ENCODE measurements around the gene MARCKSL1. TPM values are rescaled to one million over a fixed set of nuclear protein-coding genes. Genes with fewer than 3 reads are reported as not detected.
A peak's percentile ranks its signal among the peaks of the same experiment; 100 is the strongest.
"Not testable (repeated sequence)": the region's sequence is repeated elsewhere in the genome, so short reads cannot be mapped to it uniquely, and the experiment has no call there.

Gene MARCKSL1
- total RNA-seq, 3 donors from 2014 or later: 25.3 to 33.5 (median 27.8) TPM

DNA sequence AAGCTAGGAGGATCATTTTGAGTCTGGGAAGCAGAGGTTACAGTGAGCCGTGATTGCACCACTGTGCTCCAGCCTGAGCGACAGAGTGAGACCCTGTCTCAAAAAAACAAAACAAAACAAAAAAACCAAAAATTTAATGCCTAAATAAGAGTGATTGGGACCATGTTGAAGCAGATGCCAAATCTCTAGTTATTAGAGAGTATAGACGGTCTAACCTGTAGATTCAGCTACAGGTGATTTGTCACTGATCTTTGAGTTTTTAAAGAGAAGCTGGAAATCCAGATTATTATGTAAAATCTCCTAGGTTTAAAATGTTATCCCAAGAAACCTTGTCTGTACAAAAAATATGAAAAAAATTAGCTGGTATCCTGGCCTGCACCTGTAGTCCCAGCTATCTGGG, 32.7 kb downstream of the MARCKSL1 start:
- DNase-seq (no peak), ATAC-seq (no peak)
- peaks cover 3% of the 10 kb centered on the region for H3K9me3 Mint-ChIP-seq
- no peak overlapping the region for H3K4me3 Mint-ChIP-seq
- no peaks in the 10 kb centered on the region for H3K27me3 Mint-ChIP-seq (ENCODE audit: low read depth)
- peaks cover 34% of the 10 kb centered on the region for H3K36me3 Mint-ChIP-seq (ENCODE audit: insufficient read depth)
- H3K4me1 Mint-ChIP-seq (ENCODE audit: low read depth): peaks cover 50% of the 10 kb centered on the region

DNA sequence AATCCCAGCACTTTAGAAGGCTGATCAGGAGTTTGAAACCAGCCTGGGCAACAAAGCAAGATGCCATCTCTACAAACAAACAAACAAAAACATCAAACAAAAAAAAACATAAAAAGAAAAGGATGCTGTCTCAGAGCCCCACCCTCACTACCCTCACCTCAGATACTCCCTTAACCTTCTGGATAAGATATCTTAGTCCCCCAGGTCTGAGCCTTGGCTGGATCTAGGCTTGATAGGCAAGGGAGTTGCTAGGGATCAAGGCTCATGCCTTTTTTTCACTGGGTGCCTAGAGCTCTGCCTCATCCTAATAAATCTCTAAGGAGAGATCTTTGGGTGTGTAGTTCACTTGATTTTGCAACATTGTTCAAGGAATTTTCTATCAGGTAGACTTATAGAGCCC, 36.7 kb downstream of the MARCKSL1 start:
- no peak for DNase-seq
- H3K4me3 Mint-ChIP-seq: no peak overlapping the region
- no peaks in the 10 kb centered on the region for H3K27me3 Mint-ChIP-seq (ENCODE audit: low read depth)
- ATAC-seq: no peak
- no peaks in the 10 kb centered on the region for H3K9me3 Mint-ChIP-seq
- H3K4me1 Mint-ChIP-seq (ENCODE audit: low read depth): peaks cover 60% of the 10 kb centered on the region
- peaks cover 30% of the 10 kb centered on the region for H3K36me3 Mint-ChIP-seq (ENCODE audit: insufficient read depth)

DNA sequence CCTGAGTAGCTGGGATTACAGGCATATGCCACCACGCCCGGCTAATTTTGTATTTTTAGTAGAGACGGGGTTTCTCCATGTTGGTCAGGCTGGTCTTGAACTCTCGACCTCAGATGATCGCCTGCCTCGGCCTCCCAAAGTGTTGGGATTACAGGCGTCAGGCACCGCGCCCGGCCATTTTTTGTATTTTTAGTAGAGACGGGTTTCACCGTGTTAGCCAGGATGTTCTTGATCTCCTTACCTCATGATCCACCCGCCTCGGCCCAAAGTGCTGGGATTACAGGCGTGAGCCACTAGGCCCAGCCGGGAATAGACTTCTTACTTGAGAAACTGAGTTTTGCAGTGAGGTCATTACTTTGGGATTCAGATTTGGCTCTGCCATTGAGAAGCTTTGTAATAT, 37.8 kb downstream of the MARCKSL1 start:
- not testable (repeated sequence) for H3K27me3 Mint-ChIP-seq (ENCODE audit: low read depth); ATAC-seq; DNase-seq; H3K4me3 Mint-ChIP-seq; H3K9me3 Mint-ChIP-seq
- Mint-ChIP-seq H3K4me1 (ENCODE audit: low read depth) (peaks cover 63% of the 10 kb centered on the region), H3K36me3 (ENCODE audit: insufficient read depth) (peaks cover 23% of the 10 kb centered on the region)

DNA sequence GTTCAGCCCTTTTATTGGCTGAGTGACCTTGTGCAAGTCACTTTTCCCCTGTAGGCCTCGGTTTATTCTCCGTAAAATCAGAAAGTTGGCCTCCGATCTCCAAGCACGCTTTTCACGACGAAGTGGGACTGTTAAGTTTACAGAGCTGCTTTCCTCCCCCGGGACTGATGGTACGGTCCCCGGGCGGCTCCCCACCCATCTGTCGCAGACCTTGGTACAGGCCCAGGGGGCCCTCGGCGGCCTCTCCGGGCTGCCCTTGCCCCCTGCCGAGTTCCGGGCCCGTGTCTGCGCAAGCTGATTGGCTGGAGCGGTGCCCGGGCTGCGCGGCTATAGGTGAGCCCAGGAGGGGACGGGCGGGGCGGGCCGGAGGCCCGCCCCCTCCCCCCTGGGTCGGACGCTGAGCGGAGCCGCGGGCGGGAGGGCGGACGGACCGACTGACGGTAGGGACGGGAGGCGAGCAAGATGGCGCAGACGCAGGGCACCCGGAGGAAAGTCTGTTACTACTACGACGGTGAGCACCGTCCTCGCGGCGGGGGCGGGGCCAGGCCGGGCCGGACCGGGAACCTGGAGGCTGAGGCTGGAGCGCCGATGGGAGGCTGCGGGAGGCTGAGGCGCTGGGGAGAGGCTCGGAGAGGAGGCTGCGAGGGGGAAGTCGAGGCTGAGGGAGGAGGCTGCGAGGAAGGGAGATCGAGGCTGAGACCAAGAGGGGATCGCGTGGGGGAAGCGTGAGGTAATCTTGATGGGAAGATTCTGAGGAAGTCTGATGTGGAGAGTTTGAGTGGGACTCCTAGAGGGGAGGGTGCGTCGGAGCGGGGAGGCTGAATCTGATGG, 44.1 kb downstream of the MARCKSL1 start, which contains the start of gene HDAC1:
Gene HDAC1 (plus strand): TSS at position 376 of the 831 bp plus-strand sequence. CDS start 87 bp downstream, at position 463.
- DNase-seq (peak; percentile 95), ATAC-seq (peak; percentile 98)
- Mint-ChIP-seq H3K27me3 (ENCODE audit: low read depth) (no peaks in the 10 kb centered on the region), H3K4me3 (peak within 1 kb of the TSS; percentile 96), H3K9me3 (no peaks in the 10 kb centered on the region), H3K36me3 (ENCODE audit: insufficient read depth) (peaks cover 13% of the 10 kb centered on the region), H3K4me1 (ENCODE audit: low read depth) (peaks cover 49% of the 10 kb centered on the region)

DNA sequence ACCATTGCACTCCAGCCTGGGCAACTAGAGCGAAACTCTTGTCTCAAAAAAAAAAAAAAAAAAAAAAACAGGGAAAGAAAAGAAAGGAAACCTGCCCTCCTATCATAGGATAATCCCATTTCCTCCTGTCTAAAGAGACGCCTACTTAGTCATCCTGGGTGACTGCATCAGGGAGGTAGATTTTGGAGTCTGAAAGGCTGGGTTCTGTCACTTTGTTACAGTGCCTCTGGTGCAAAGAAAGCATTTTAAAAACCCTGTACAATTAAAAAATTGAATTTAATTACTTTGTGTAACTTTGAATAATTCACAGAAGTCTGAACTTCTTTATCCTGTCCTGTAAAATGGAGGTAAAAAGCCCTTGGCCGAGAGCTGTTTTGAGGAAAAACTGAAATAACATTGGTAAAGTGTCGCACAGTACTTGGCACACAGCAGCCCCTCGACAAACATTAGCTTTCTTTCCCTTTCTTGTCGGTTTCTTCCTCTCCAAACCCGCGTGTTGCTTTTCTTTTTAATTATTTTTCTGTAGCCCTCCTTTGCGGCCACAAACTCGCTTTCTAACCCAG, 44.8 kb downstream of the MARCKSL1 start:
- Mint-ChIP-seq H3K4me3 (peak overlapping the region; percentile 96), H3K27me3 (ENCODE audit: low read depth) (no peaks in the 10 kb centered on the region), H3K4me1 (ENCODE audit: low read depth) (peaks cover 42% of the 10 kb centered on the region), H3K36me3 (ENCODE audit: insufficient read depth) (peaks cover 12% of the 10 kb centered on the region), H3K9me3 (no peaks in the 10 kb centered on the region)
- ATAC-seq (no peak), DNase-seq (no peak)

DNA sequence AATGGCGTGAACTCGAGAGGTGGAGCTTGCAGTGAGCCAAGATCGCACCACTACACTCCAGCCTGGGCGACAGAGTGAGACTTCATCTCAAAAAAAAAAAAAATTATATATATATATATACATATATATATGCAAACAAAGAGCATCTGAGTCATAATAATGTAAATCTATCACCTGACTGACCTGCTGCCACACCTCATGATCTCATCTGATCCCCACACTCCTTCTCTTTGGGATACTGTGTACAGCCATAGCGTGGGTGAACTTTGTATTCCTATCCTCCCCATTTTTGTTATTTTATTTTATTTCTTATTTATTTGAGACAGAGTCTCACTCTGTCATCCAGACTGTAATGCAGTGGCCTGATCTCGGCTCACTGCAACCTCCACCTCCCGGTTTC, 46.8 kb downstream of the MARCKSL1 start:
- H3K4me1 Mint-ChIP-seq (ENCODE audit: low read depth): peaks cover 24% of the 10 kb centered on the region

DNA sequence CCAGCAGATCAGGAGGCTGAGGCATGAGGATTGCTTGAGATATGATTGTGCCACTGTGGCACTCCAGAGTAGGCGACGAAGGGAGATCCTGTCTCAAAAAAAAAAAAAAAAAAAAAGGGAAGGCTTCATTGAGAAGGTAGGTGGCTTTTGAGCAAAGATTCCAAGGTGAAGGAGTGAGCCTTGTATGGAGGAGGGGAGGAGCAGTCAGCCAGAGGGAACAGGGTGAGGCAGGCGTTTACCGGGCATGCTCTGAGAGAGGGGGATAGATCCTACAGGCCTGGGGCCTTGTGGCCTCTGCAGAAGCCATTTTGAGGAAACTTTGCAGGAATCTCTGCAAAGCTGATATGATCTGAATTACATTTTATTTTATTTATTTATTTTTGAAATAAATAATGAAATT, 49.3 kb downstream of the MARCKSL1 start:
- H3K36me3 Mint-ChIP-seq (ENCODE audit: insufficient read depth): peaks cover 11% of the 10 kb centered on the region
- H3K4me1 Mint-ChIP-seq (ENCODE audit: low read depth): peaks cover 12% of the 10 kb centered on the region
- no peaks in the 10 kb centered on the region for H3K27me3 Mint-ChIP-seq (ENCODE audit: low read depth)
- DNase-seq: no peak
- no peak overlapping the region for H3K4me3 Mint-ChIP-seq
- no peak for ATAC-seq
- H3K9me3 Mint-ChIP-seq: no peaks in the 10 kb centered on the region

More for the DNA sequence above, 46.8 kb downstream of the MARCKSL1 start:
- ATAC-seq: no peak
- no peak for DNase-seq
- Mint-ChIP-seq H3K9me3 (no peaks in the 10 kb centered on the region), H3K27me3 (ENCODE audit: low read depth) (no peaks in the 10 kb centered on the region), H3K36me3 (ENCODE audit: insufficient read depth) (peaks cover 11% of the 10 kb centered on the region), H3K4me3 (no peak overlapping the region)

DNA sequence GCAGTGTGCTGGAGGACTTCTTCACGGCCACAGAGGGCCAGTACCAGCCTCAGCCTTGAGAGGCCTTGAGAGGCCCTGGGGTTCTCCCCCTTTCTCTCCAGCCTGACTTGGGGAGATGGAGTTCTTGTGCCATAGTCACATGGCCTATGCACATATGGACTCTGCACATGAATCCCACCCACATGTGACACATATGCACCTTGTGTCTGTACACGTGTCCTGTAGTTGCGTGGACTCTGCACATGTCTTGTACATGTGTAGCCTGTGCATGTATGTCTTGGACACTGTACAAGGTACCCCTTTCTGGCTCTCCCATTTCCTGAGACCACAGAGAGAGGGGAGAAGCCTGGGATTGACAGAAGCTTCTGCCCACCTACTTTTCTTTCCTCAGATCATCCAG, 50.4 kb downstream of the MARCKSL1 start:
- Mint-ChIP-seq H3K4me3 (no peak overlapping the region), H3K9me3 (no peaks in the 10 kb centered on the region), H3K27me3 (ENCODE audit: low read depth) (no peaks in the 10 kb centered on the region), H3K36me3 (ENCODE audit: insufficient read depth) (peaks cover 11% of the 10 kb centered on the region), H3K4me1 (ENCODE audit: low read depth) (peaks cover 4% of the 10 kb centered on the region)
- no peak for DNase-seq
- ATAC-seq: no peak

DNA sequence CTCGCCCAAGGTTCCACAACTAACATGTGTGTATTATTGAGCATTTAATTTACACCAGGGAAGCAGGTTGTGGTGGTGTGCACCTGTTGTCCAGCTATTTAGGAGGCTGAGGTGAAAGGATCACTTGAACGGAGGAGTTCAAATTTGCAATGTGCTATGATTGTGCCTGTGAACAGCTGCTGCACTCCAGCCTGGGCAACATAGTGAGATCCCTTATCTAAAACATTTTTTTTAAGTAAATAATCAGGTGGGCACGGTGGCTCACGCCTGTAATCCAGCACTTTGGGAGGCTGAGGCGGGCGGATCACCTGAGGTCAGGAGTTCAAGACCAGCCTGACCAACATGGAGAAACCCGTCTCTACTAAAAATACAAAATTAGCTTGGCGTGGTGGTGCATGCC, 51.3 kb downstream of the MARCKSL1 start:
- DNase-seq; ATAC-seq; H3K4me3 Mint-ChIP-seq; H3K9me3 Mint-ChIP-seq; H3K27me3 Mint-ChIP-seq (ENCODE audit: low read depth); H3K4me1 Mint-ChIP-seq (ENCODE audit: low read depth): not testable (repeated sequence)
- peaks cover 15% of the 10 kb centered on the region for H3K36me3 Mint-ChIP-seq (ENCODE audit: insufficient read depth)

Other genes with a start within 250 kb of the MARCKSL1 start
- 10 to 100 TPM; 82.6 to 90.0 (median 88.1) TPM for gene KPNA6, start 228.2 kb downstream of the MARCKSL1 start, total RNA-seq
- 10 to 100 TPM; 80.7 to 86.6 (median 86.0) TPM for gene TXLNA, start 156.6 kb downstream of the MARCKSL1 start, total RNA-seq
- gene CCDC28B, start 135.6 kb downstream of the MARCKSL1 start, total RNA-seq: 10 to 100 TPM in 1 of 3 donors, 1 to 10 TPM in 2; 6.7 to 10.0 (median 7.8) TPM
- gene IQCC, start 130.6 kb downstream of the MARCKSL1 start, total RNA-seq: 1 to 10 TPM; 2.2 to 3.0 (median 2.9) TPM
- gene DCDC2B, start 127.1 kb downstream of the MARCKSL1 start, total RNA-seq: not detected
- 1 to 10 TPM; 8.0 to 9.2 (median 8.2) TPM for gene TMEM234, start 113.9 kb downstream of the MARCKSL1 start, total RNA-seq
- gene EIF3I, start 113.8 kb downstream of the MARCKSL1 start, total RNA-seq: 100 to 1,000 TPM; 404 to 436 (median 434) TPM
- gene FAM167B, start 89.0 kb downstream of the MARCKSL1 start, total RNA-seq: under 1 TPM in 1 of 3 donors, not detected in 2; 0.25 TPM
- gene LCK, start 85.0 kb downstream of the MARCKSL1 start, total RNA-seq: 100 to 1,000 TPM; 187 to 238 (median 237) TPM
- 100 to 1,000 TPM; 168 to 177 (median 173) TPM for gene HDAC1, start 44.1 kb downstream of the MARCKSL1 start, total RNA-seq
- 1 to 10 TPM; 2.7 to 3.5 (median 3.2) TPM for gene FAM229A, start 26.3 kb upstream of the MARCKSL1 start, total RNA-seq
- gene TSSK3, start 26.3 kb upstream of the MARCKSL1 start, total RNA-seq: under 1 TPM; 0.71 to 0.98 (median 0.92) TPM
- gene BSDC1, start 58.2 kb upstream of the MARCKSL1 start, total RNA-seq: 10 to 100 TPM; 42.2 to 56.8 (median 46.6) TPM
- not detected for gene ZBTB8B, start 128.8 kb upstream of the MARCKSL1 start, total RNA-seq
- gene ZBTB8A, start 203.2 kb upstream of the MARCKSL1 start, total RNA-seq: under 1 TPM; 0.19 to 0.24 (median 0.23) TPM